ENCODE data around the gene ENG.

ENG gene

GRCh38 chr9:127768698-127769097 lies 85.8 kb downstream of the ENG start:
- in situ Hi-C loops (cut with MboI; ENCODE audit: low sequenced_read_pairs, unreplicated experiment) = no loop called here
- no peak for TF ChIP-seq CTCF (IDR thresholded peaks at IDR 0.05; ENCODE audit: borderline replicate concordance, control extremely low read depth, extremely low read depth, insufficient read depth, missing control alignments)
- no peak for DNase-seq (ENCODE audit: low spot score)

- no peak for DNase-seq (ENCODE audit: low spot score)
- in situ Hi-C loops (cut with MboI; ENCODE audit: low sequenced_read_pairs, unreplicated experiment) = no loop called here
- no peak for TF ChIP-seq CTCF (IDR thresholded peaks at IDR 0.05; ENCODE audit: borderline replicate concordance, control extremely low read depth, extremely low read depth, insufficient read depth, missing control alignments)
Measured at GRCh38 chr9:127767909-127768331, 86.5 kb downstream of the ENG start.

- DNase-seq (ENCODE audit: low spot score) = no peak
- no peak for TF ChIP-seq CTCF (IDR thresholded peaks at IDR 0.05; ENCODE audit: borderline replicate concordance, control extremely low read depth, extremely low read depth, insufficient read depth, missing control alignments)
- in situ Hi-C loops (cut with MboI; ENCODE audit: low sequenced_read_pairs, unreplicated experiment) = no loop called here
Measured at GRCh38 chr9:127767410-127767809, 87.0 kb downstream of the ENG start.

- no peak for TF ChIP-seq CTCF (IDR thresholded peaks at IDR 0.05; ENCODE audit: borderline replicate concordance, control extremely low read depth, extremely low read depth, insufficient read depth, missing control alignments)
- in situ Hi-C loops (cut with MboI; ENCODE audit: low sequenced_read_pairs, unreplicated experiment) = no loop called here
- no peak for DNase-seq (ENCODE audit: low spot score)
Measured at GRCh38 chr9:127765418-127765817, 89.0 kb downstream of the ENG start.

All from GM13976 (cell line).